ENCODE data around the gene SLC20A1. TPM values are rescaled to one million over a fixed set of nuclear protein-coding genes. Genes with fewer than 3 reads are reported as not detected.
A peak's percentile ranks its signal among the peaks of the same experiment; 100 is the strongest.

The SLC20A1 gene
- total RNA-seq, 4 donors from 2014 or later, result 6.9 to 85.7 (median 9.2) TPM

DNA sequence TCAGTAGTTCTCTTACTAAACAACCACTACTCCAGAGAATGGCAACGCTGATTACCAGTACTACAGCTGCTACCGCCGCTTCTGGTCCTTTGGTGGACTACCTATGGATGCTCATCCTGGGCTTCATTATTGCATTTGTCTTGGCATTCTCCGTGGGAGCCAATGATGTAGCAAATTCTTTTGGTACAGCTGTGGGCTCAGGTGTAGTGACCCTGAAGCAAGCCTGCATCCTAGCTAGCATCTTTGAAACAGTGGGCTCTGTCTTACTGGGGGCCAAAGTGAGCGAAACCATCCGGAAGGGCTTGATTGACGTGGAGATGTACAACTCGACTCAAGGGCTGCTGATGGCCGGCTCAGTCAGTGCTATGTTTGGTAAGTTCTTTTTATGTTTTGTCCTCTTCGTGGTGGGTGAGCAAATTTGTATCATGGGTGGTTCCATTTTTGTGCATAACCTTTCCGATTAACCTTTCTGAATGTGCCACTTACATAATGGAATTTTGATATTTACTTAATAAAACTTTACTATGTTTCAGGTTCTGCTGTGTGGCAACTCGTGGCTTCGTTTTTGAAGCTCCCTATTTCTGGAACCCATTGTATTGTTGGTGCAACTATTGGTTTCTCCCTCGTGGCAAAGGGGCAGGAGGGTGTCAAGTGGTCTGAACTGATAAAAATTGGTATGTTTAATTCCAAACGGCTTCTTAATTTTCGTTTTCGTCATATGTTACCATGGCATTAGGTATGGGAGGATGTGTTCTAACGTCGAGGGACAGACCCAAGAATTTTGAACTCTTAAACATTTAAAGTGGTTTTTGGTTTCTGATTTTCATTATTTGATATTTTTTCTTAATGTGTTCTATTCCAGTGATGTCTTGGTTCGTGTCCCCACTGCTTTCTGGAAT is 1.3 kb downstream of the SLC20A1 start:
- Histone ChIP-seq H3K4me1 (peaks cover 22 to 26% of the 10 kb centered on the region in 2 donors), H3K27me3 (no peaks in the 10 kb centered on the region), H3K27ac (peak overlapping the region; percentile 95 to 99 (median 96)), H3K9me3 (no peaks in the 10 kb centered on the region), H3K4me3 (peak overlapping the region; percentile 76 to 91 (median 81)), H3K36me3 (peaks cover 0 to 35% of the 10 kb centered on the region in 2 donors)
- intact Hi-C loops (cut with DNase I; ENCODE audit: low total_unique reads) (loop anchor here (5.0 kb wide), 2 partner anchors 35 to 105 kb away; partner anchors contain the start of gene POLR1B), in situ Hi-C loops (cut with MboI; ENCODE audit: low sequenced_read_pairs in 4 of 4) (no loop called here)
- ATAC-seq (no peak), DNase-seq (no peak)
- no peak for TF ChIP-seq POLR2A (IDR thresholded peaks at IDR 0.05)
- TF ChIP-seq, protein P1, sequence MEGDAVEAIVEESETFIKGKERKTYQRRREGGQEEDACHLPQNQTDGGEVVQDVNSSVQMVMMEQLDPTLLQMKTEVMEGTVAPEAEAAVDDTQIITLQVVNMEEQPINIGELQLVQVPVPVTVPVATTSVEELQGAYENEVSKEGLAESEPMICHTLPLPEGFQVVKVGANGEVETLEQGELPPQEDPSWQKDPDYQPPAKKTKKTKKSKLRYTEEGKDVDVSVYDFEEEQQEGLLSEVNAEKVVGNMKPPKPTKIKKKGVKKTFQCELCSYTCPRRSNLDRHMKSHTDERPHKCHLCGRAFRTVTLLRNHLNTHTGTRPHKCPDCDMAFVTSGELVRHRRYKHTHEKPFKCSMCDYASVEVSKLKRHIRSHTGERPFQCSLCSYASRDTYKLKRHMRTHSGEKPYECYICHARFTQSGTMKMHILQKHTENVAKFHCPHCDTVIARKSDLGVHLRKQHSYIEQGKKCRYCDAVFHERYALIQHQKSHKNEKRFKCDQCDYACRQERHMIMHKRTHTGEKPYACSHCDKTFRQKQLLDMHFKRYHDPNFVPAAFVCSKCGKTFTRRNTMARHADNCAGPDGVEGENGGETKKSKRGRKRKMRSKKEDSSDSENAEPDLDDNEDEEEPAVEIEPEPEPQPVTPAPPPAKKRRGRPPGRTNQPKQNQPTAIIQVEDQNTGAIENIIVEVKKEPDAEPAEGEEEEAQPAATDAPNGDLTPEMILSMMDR (IDR thresholded peaks at IDR 0.05 in 4 of 5, conservative IDR thresholded peaks at IDR 0.05 in 1 of 5), result no peak

DNA sequence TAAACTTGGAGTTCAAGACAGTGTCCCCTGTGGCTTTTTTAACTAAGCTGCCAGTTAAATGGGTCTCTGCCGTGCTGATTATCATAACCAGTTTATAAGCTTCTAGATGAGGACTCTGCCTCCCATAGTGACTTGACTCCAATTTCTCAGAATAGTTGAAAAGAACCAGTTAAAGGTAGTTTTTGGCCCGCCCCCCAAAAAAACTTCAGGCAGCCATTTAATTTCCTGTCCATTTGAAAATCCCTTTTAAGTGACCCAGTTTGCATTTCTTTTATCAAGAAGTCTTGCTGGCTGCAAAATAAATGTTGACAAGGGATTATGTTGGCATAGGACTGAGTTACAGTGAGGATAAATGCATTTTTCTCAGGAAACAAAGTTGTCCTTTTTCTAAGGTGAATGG is 2.3 kb downstream of the SLC20A1 start:
- intact Hi-C loops (cut with DNase I; ENCODE audit: low total_unique reads) (loop anchor here (5.0 kb wide), 2 partner anchors 34 to 106 kb away; partner anchors contain the start of gene POLR1B), in situ Hi-C loops (cut with MboI; ENCODE audit: low sequenced_read_pairs in 4 of 4) (no loop called here)
- Histone ChIP-seq H3K9me3 (no peaks in the 10 kb centered on the region), H3K27me3 (no peaks in the 10 kb centered on the region), H3K27ac (peak overlapping the region in 3 of 4 donors; percentile 4 to 97 (median 21)), H3K4me1 (peaks cover 22 to 26% of the 10 kb centered on the region in 2 donors), H3K4me3 (peak overlapping the region in 1 of 4 donors; percentile 91), H3K36me3 (peaks cover 0 to 46% of the 10 kb centered on the region in 2 donors)
- DNase-seq (no peak), ATAC-seq (no peak)
- TF ChIP-seq, protein P1 (IDR thresholded peaks at IDR 0.05 in 4 of 5, conservative IDR thresholded peaks at IDR 0.05 in 1 of 5), result no peak
- TF ChIP-seq POLR2A (IDR thresholded peaks at IDR 0.05), result no peak

DNA sequence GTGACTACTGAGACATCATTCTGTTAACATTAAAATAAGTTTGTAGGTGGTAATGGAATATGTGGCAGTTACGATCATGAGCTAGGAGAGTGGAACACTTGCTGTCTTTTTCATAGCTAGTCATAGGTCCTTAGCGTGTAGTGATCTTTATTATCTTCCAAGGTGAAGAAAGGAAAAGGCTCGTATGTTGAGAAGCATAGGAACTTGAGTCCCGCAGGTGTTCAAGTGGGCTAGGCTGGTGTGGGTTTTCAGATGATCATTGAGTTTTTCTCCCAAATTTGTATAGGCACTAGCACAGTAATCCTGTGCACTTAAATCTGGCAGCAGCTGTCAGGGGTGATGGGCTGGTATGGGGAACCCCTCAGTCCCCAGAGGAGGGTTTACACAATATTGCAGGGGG is 10.9 kb downstream of the SLC20A1 start:
- no peak overlapping the region for H3K27ac ChIP-seq
- no peaks in the 10 kb centered on the region for H3K4me1 ChIP-seq
- intact Hi-C loops (cut with DNase I; ENCODE audit: low total_unique reads) (no loop called here), in situ Hi-C loops (cut with MboI; ENCODE audit: low sequenced_read_pairs in 4 of 4) (no loop called here)
- no peak for DNase-seq
- ATAC-seq, result no peak
- no peaks in the 10 kb centered on the region for H3K9me3 ChIP-seq
- H3K27me3 ChIP-seq, result no peaks in the 10 kb centered on the region
- no peak for TF ChIP-seq POLR2A (IDR thresholded peaks at IDR 0.05)
- TF ChIP-seq, protein P1 (IDR thresholded peaks at IDR 0.05 in 4 of 5, conservative IDR thresholded peaks at IDR 0.05 in 1 of 5), result no peak
- H3K4me3 ChIP-seq, result no peak overlapping the region
- peaks cover 0 to 92% of the 10 kb centered on the region in 2 donors for H3K36me3 ChIP-seq

- Histone ChIP-seq H3K27me3 (no peaks in the 10 kb centered on the region), H3K4me3 (no peak overlapping the region), H3K36me3 (peaks cover 0 to 90% of the 10 kb centered on the region in 2 donors), H3K4me1 (no peaks in the 10 kb centered on the region), H3K27ac (no peak overlapping the region), H3K9me3 (no peaks in the 10 kb centered on the region)
- in situ Hi-C loops (cut with MboI; ENCODE audit: low sequenced_read_pairs in 4 of 4), result no loop called here
- TF ChIP-seq, protein P1 (IDR thresholded peaks at IDR 0.05 in 4 of 5, conservative IDR thresholded peaks at IDR 0.05 in 1 of 5), result no peak
- TF ChIP-seq POLR2A (IDR thresholded peaks at IDR 0.05), result no peak
- DNase-seq (no peak), ATAC-seq (no peak)
- intact Hi-C loops (cut with DNase I; ENCODE audit: low total_unique reads), result no loop called here
Measured at GRCh38 chr2:112658301-112658700, 12.6 kb downstream of the SLC20A1 start.

Measured in gastrocnemius medialis (tissue), 4 donors.